ENCODE data around the gene VNN1.

VNN1 gene

DNA sequence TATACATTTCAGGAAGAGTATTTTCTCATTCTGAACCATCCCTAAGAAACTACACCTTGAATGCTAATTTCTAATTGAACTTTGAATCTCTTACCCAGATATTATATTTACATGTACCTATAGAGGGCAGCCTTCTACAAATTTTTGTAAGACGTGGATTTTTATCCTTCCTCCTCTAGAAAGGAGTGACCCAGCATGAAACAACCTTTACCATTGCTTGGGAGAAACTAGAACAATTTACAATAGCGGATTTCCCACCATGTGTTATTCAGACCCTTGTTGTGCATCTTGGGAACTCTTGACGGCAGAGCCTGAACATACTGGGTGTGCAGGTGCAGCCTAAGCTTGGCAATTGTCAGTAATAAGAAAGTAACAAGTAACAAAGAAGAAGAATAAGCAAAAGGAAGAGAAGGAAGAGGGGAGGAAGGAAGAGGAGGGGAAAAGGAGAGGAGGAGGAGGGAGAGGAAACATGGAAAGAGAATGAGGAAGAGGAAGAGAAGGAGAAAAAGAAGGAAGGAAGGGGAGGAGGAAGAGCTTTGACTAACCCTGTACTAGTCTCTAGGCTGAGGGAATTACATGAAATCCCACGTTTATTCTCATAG is 44.1 kb downstream of the VNN1 start:
- peak; percentile 47 for DNase-seq (ENCODE audit: low spot score)
- TF ChIP-seq, protein P1, sequence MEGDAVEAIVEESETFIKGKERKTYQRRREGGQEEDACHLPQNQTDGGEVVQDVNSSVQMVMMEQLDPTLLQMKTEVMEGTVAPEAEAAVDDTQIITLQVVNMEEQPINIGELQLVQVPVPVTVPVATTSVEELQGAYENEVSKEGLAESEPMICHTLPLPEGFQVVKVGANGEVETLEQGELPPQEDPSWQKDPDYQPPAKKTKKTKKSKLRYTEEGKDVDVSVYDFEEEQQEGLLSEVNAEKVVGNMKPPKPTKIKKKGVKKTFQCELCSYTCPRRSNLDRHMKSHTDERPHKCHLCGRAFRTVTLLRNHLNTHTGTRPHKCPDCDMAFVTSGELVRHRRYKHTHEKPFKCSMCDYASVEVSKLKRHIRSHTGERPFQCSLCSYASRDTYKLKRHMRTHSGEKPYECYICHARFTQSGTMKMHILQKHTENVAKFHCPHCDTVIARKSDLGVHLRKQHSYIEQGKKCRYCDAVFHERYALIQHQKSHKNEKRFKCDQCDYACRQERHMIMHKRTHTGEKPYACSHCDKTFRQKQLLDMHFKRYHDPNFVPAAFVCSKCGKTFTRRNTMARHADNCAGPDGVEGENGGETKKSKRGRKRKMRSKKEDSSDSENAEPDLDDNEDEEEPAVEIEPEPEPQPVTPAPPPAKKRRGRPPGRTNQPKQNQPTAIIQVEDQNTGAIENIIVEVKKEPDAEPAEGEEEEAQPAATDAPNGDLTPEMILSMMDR (IDR thresholded peaks at IDR 0.05; ENCODE audit: borderline replicate concordance, control extremely low read depth, extremely low read depth, insufficient read depth, missing control alignments) = peak; percentile 33

DNA sequence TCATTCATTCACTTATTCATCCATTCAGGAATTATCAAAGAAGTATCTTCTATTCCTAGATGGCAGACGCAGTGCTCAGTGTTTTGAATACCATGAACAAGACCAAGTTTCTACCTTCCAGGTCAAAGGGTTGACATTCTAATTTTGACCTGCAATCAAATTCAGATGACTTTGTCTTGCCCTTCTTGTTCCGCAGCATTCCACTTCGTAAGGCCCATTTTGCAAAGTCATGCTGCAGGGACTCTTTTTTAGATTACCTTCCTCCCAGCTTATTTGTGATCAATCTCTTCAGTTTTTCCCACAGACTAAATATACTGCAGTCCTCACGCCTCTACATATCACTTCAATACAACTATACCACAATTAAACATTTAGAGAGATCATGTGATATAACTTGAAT is 47.7 kb downstream of the VNN1 start:
- in situ Hi-C loops (cut with MboI; ENCODE audit: low sequenced_read_pairs, unreplicated experiment) = loop anchor here (5.0 kb wide), 1 partner anchor 101 kb away; no protein-coding TSS in a partner anchor
- no peak for DNase-seq (ENCODE audit: low spot score)
- TF ChIP-seq, protein P1 (IDR thresholded peaks at IDR 0.05; ENCODE audit: borderline replicate concordance, control extremely low read depth, extremely low read depth, insufficient read depth, missing control alignments) = no peak

More for the DNA sequence above, 44.1 kb downstream of the VNN1 start:
- in situ Hi-C loops (cut with MboI; ENCODE audit: low sequenced_read_pairs, unreplicated experiment) = loop anchor here (5.0 kb wide), 1 partner anchor 98 kb away; no protein-coding TSS in a partner anchor

DNA sequence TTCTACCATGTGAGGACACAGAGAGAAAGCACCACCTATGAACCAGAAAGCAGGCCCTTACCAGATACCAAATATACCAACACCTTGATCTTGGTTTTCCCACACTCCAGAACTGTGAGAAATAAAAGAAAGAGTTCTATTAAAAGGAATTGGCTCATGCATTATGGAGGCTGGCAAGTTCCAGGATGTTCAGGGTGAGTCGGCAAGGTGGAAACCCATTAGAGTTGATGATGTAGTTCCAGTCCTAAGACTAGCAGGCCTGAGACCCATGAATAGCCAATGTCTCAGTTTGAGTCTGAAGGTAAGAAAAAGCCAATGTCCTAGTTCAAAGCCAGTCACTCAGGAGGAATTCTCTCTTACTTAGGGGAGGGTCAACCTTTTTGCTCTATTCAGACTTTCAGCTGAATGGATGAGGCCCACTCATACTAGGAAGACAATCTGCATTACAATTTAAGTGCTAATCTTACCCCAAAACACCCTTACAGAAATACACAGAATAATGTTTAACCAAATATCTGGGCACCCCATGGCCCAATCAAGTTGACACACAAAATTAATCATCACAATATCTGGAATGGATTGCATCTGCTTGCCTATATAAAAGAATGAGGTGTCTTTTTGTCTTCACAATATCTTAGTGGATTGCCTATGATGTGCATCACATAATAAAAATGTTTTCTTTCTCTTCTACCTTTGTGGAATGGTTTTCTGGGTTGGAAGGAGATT is 49.4 kb downstream of the VNN1 start:
- no peak for DNase-seq (ENCODE audit: low spot score)
- TF ChIP-seq, protein P1 (IDR thresholded peaks at IDR 0.05; ENCODE audit: borderline replicate concordance, control extremely low read depth, extremely low read depth, insufficient read depth, missing control alignments) = no peak
- in situ Hi-C loops (cut with MboI; ENCODE audit: low sequenced_read_pairs, unreplicated experiment) = loop anchor here (5.0 kb wide), 1 partner anchor 103 kb away; no protein-coding TSS in a partner anchor

DNA sequence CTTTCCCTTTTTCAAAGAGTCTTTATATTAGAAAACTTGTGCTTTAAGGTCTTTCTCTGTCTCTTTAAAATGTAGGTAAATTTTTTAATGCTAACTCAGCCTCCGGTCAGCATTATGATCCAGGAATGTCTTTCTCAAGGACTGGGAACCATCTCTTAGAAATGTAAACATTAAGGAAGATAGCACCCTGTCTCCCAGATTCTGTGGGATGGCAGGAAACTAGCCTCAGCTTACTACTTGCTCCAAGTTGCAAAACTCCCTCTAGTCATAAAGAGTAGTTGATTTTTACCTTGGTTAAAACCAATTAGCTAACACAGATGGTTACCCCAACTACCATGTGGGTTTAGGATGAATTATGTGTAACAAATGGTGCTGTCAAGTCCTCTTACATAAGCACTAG is 50.2 kb downstream of the VNN1 start:
- TF ChIP-seq, protein P1 (IDR thresholded peaks at IDR 0.05; ENCODE audit: borderline replicate concordance, control extremely low read depth, extremely low read depth, insufficient read depth, missing control alignments) = no peak

DNA sequence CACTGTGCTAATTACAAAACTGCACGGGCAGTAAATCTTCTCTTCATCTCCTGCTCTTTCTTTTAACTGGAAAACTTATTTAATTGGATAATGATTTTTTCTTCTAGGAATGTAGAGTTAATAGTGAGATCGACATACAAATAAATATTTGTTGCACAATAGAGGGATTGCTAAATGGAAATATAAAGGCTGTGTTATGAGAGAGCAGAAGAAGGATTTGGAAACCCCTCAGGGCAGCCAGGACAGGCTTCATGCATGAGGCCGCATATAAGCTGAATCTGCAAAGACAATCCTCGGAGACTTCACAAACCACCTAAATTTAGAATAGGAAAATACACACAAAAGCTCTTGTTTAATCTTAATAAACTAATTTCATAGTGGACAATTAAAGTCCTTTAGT is 51.9 kb downstream of the VNN1 start:
- in situ Hi-C loops (cut with MboI; ENCODE audit: low sequenced_read_pairs, unreplicated experiment) = no loop called here
- TF ChIP-seq, protein P1 (IDR thresholded peaks at IDR 0.05; ENCODE audit: borderline replicate concordance, control extremely low read depth, extremely low read depth, insufficient read depth, missing control alignments) = no peak
- no peak for DNase-seq (ENCODE audit: low spot score)

More for the DNA sequence above, 50.2 kb downstream of the VNN1 start:
- no peak for DNase-seq (ENCODE audit: low spot score)
- in situ Hi-C loops (cut with MboI; ENCODE audit: low sequenced_read_pairs, unreplicated experiment) = no loop called here

DNA sequence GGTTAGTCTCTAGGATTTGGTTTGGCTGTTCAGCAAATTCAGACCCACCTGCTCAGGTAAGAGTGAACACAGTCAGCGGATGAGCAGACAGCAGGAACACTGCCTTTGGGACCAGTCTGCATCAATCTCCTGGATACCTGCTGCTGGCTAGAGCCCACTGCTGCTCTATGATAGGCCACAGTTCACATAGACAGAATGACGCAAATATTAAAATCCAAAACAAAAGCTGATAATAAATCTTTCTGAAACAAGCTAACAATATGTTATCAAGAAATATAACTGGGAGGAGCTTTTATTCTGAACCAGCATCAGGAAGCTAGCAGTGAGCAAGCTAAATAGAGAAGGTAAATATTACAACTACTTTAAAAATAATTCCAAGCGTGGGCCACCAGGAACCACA is 54.8 kb downstream of the VNN1 start, which contains the start of gene TAAR1:
Gene TAAR1 (minus strand): TSS at position 101 of the 400 bp plus-strand sequence. CDS start 13,179 bp downstream, outside the sequence.
- TF ChIP-seq, protein P1 (IDR thresholded peaks at IDR 0.05; ENCODE audit: borderline replicate concordance, control extremely low read depth, extremely low read depth, insufficient read depth, missing control alignments) = no peak
- in situ Hi-C loops (cut with MboI; ENCODE audit: low sequenced_read_pairs, unreplicated experiment) = no loop called here
- DNase-seq (ENCODE audit: low spot score) = no peak

All from GM13976 (cell line).